ENCODE measurements around the gene METTL2A. TPM values are rescaled to one million over a fixed set of nuclear protein-coding genes. Genes with fewer than 3 reads are reported as not detected.
"Not testable (repeated sequence)": the region's sequence is repeated elsewhere in the genome, so short reads cannot be mapped to it uniquely, and the experiment has no call there.

METTL2A gene
- total RNA-seq, 1 donor from 2014 or later = 29.6 TPM

GRCh38 chr17:62398891-62399290, 24.8 kb upstream of the METTL2A start:
- no peak for TF ChIP-seq CTCF (conservative IDR thresholded peaks at IDR 0.05)
- Mint-ChIP-seq H3K4me3 (no peak overlapping the region), H3K27ac (no peak overlapping the region), H3K27me3 (peaks cover 21% of the 10 kb centered on the region), H3K36me3 (no peaks in the 10 kb centered on the region), H3K9me3 (no peaks in the 10 kb centered on the region), H3K4me1 (ENCODE audit: unreplicated experiment) (no peaks in the 10 kb centered on the region)
- no peak for DNase-seq (ENCODE audit: extremely low spot score, unreplicated experiment)

GRCh38 chr17:62405451-62405850, 18.2 kb upstream of the METTL2A start:
- H3K4me1 Mint-ChIP-seq (ENCODE audit: unreplicated experiment) = no peaks in the 10 kb centered on the region
- no peaks in the 10 kb centered on the region for H3K36me3 Mint-ChIP-seq
- H3K27me3 Mint-ChIP-seq = peaks cover 17% of the 10 kb centered on the region
- H3K4me3 Mint-ChIP-seq = no peak overlapping the region
- TF ChIP-seq CTCF (conservative IDR thresholded peaks at IDR 0.05) = no peak
- no peak for DNase-seq (ENCODE audit: extremely low spot score, unreplicated experiment)
- no peaks in the 10 kb centered on the region for H3K9me3 Mint-ChIP-seq
- no peak overlapping the region for H3K27ac Mint-ChIP-seq

GRCh38 chr17:62413090-62413489, 10.6 kb upstream of the METTL2A start:
- not testable (repeated sequence) for H3K4me3 Mint-ChIP-seq; DNase-seq (ENCODE audit: extremely low spot score, unreplicated experiment); H3K36me3 Mint-ChIP-seq; H3K9me3 Mint-ChIP-seq; H3K4me1 Mint-ChIP-seq (ENCODE audit: unreplicated experiment); H3K27ac Mint-ChIP-seq
- H3K27me3 Mint-ChIP-seq = peaks cover 28% of the 10 kb centered on the region

GRCh38 chr17:62426214-62426613, 2.5 kb downstream of the METTL2A start:
- not testable (repeated sequence) for DNase-seq (ENCODE audit: extremely low spot score, unreplicated experiment); H3K4me3 Mint-ChIP-seq; H3K9me3 Mint-ChIP-seq; H3K27ac Mint-ChIP-seq; H3K27me3 Mint-ChIP-seq
- peaks cover 19% of the 10 kb centered on the region for H3K4me1 Mint-ChIP-seq (ENCODE audit: unreplicated experiment)
- peaks cover 12% of the 10 kb centered on the region for H3K36me3 Mint-ChIP-seq

GRCh38 chr17:62435251-62435650, 11.6 kb downstream of the METTL2A start:
- H3K9me3 Mint-ChIP-seq; H3K27ac Mint-ChIP-seq; H3K4me3 Mint-ChIP-seq; DNase-seq (ENCODE audit: extremely low spot score, unreplicated experiment); H3K27me3 Mint-ChIP-seq; H3K4me1 Mint-ChIP-seq (ENCODE audit: unreplicated experiment): not testable (repeated sequence)
- peaks cover 16% of the 10 kb centered on the region for H3K36me3 Mint-ChIP-seq

GRCh38 chr17:62441181-62441580, 17.5 kb downstream of the METTL2A start:
- H3K27ac Mint-ChIP-seq; H3K4me3 Mint-ChIP-seq; H3K27me3 Mint-ChIP-seq; DNase-seq (ENCODE audit: extremely low spot score, unreplicated experiment); H3K9me3 Mint-ChIP-seq; H3K4me1 Mint-ChIP-seq (ENCODE audit: unreplicated experiment); H3K36me3 Mint-ChIP-seq: not testable (repeated sequence)

GRCh38 chr17:62444063-62444462, 20.4 kb downstream of the METTL2A start:
- no peak for DNase-seq (ENCODE audit: extremely low spot score, unreplicated experiment)
- TF ChIP-seq CTCF (conservative IDR thresholded peaks at IDR 0.05) = no peak
- Mint-ChIP-seq H3K9me3 (no peaks in the 10 kb centered on the region), H3K27ac (no peak overlapping the region), H3K36me3 (peaks cover 13% of the 10 kb centered on the region), H3K4me1 (ENCODE audit: unreplicated experiment) (no peaks in the 10 kb centered on the region), H3K27me3 (no peaks in the 10 kb centered on the region), H3K4me3 (no peak overlapping the region)

GRCh38 chr17:62445791-62446190, 22.1 kb downstream of the METTL2A start:
- not testable (repeated sequence) for H3K27me3 Mint-ChIP-seq; H3K9me3 Mint-ChIP-seq; DNase-seq (ENCODE audit: extremely low spot score, unreplicated experiment); H3K4me1 Mint-ChIP-seq (ENCODE audit: unreplicated experiment); H3K4me3 Mint-ChIP-seq; H3K27ac Mint-ChIP-seq
- H3K36me3 Mint-ChIP-seq = peaks cover 14% of the 10 kb centered on the region

- H3K36me3 Mint-ChIP-seq; H3K9me3 Mint-ChIP-seq; H3K4me3 Mint-ChIP-seq; DNase-seq (ENCODE audit: extremely low spot score, unreplicated experiment); H3K27me3 Mint-ChIP-seq; H3K4me1 Mint-ChIP-seq (ENCODE audit: unreplicated experiment); H3K27ac Mint-ChIP-seq: not testable (repeated sequence)
These were observed 28.5 kb downstream of the METTL2A start for GRCh38 chr17:62452195-62452594.

GRCh38 chr17:62453041-62453440, 29.3 kb downstream of the METTL2A start:
- H3K4me3 Mint-ChIP-seq = not testable (repeated sequence)

GRCh38 chr17:62453656-62454055, 30.0 kb downstream of the METTL2A start:
- H3K27me3 Mint-ChIP-seq; DNase-seq (ENCODE audit: extremely low spot score, unreplicated experiment); H3K36me3 Mint-ChIP-seq; H3K27ac Mint-ChIP-seq; H3K9me3 Mint-ChIP-seq; H3K4me3 Mint-ChIP-seq; H3K4me1 Mint-ChIP-seq (ENCODE audit: unreplicated experiment): not testable (repeated sequence)

More at GRCh38 chr17:62453041-62453440, 29.3 kb downstream of the METTL2A start:
- not testable (repeated sequence) for H3K27me3 Mint-ChIP-seq; H3K4me1 Mint-ChIP-seq (ENCODE audit: unreplicated experiment); H3K27ac Mint-ChIP-seq; H3K36me3 Mint-ChIP-seq; H3K9me3 Mint-ChIP-seq; DNase-seq (ENCODE audit: extremely low spot score, unreplicated experiment)

GRCh38 chr17:62454111-62454510, 30.4 kb downstream of the METTL2A start:
- not testable (repeated sequence) for H3K4me3 Mint-ChIP-seq; H3K9me3 Mint-ChIP-seq; H3K27me3 Mint-ChIP-seq; DNase-seq (ENCODE audit: extremely low spot score, unreplicated experiment); H3K4me1 Mint-ChIP-seq (ENCODE audit: unreplicated experiment); H3K27ac Mint-ChIP-seq; H3K36me3 Mint-ChIP-seq
